Measurements from ENCODE around the gene KIAA1328.

Gene KIAA1328

DNA sequence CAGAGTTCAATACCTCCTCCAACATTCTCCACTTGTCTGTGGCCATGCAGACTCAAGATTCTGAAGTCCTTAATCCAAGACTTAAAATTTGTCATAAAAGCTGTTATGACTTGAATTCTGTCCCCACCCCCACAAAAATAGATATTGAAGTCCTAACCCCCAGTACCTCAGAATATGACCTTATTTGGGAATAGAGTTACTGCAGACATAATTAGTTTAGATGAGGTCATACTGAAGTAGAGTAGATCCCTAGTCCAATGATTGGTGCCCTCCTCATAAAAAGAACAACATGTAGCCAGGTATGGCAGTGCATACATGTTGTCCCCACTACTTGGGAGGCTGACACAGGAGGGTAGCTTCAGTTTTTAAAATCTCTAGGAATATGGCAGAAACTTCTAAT lies 9.3 kb upstream of the KIAA1328 start:
- DNase-seq (ENCODE audit: extremely low read depth, low read depth): no peak
- H3K4me3 ChIP-seq (replicated peaks; ENCODE audit: low read depth, low read length): no peak overlapping the region
- TF ChIP-seq, protein P1, sequence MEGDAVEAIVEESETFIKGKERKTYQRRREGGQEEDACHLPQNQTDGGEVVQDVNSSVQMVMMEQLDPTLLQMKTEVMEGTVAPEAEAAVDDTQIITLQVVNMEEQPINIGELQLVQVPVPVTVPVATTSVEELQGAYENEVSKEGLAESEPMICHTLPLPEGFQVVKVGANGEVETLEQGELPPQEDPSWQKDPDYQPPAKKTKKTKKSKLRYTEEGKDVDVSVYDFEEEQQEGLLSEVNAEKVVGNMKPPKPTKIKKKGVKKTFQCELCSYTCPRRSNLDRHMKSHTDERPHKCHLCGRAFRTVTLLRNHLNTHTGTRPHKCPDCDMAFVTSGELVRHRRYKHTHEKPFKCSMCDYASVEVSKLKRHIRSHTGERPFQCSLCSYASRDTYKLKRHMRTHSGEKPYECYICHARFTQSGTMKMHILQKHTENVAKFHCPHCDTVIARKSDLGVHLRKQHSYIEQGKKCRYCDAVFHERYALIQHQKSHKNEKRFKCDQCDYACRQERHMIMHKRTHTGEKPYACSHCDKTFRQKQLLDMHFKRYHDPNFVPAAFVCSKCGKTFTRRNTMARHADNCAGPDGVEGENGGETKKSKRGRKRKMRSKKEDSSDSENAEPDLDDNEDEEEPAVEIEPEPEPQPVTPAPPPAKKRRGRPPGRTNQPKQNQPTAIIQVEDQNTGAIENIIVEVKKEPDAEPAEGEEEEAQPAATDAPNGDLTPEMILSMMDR (IDR thresholded peaks at IDR 0.05; ENCODE audit: low read depth, low read length, missing control alignments): no peak

DNA sequence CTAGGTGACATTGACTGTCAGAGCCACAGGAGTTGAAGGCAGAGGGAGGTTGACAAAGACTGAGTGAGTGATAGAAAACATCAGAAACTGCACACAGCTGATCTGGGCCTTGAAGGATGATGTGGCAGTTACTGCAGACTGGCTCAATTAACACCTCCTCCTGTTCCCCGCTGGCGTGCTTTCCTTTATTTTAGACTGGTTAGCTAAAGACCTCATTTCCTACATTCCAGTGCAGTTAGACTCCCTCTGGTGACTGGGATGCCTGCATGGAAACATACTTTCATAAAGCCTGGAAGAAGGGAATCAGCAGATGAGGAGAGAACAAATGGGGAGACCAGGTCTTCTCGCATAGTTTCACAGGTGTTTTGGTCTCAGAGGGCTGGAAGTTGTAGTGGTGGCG lies 7.2 kb upstream of the KIAA1328 start:
- no peak for DNase-seq (ENCODE audit: extremely low read depth, low read depth)
- no peak overlapping the region for H3K4me3 ChIP-seq (replicated peaks; ENCODE audit: low read depth, low read length)
- TF ChIP-seq, protein P1 (IDR thresholded peaks at IDR 0.05; ENCODE audit: low read depth, low read length, missing control alignments): no peak

DNA sequence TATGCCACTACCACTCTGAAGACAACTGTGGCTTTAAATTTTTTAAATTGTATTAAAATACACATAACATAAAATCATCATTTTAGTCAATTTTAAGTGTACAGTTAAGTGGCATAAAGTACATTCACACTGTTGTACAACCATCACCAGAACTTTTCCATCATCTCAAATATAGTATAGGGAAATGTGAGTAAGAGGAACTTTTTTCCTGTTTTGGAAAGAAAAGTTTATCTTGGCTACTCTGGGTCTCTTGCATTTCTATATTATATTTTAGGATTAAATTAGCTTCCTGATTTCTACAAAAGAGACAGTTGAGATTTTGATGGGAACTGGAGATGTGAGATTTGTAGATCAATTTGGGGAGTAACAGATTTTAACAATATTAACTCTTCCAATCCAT lies 3.4 kb upstream of the KIAA1328 start:
- no peak for DNase-seq (ENCODE audit: extremely low read depth, low read depth)
- H3K4me3 ChIP-seq (replicated peaks; ENCODE audit: low read depth, low read length): no peak overlapping the region
- TF ChIP-seq, protein P1 (IDR thresholded peaks at IDR 0.05; ENCODE audit: low read depth, low read length, missing control alignments): no peak

DNA sequence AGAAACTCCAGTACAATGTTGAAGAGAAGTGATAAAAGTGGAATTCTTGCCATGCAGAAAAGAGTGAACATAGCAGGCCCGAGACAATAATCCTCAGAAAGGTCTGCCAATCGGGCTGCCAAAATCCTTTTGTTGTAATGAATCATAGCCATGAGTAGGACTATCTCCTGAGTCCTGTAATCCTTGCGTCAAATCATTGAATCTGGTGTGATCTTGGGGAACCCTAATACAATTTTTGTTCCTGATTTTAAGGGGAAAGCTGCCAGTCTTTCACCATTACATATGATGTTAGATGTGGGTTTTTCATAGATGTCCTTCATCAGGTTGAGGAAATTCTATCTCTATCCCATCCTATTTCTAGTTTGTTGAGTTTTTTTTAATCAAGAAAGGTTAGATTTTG lies 2.4 kb upstream of the KIAA1328 start:
- TF ChIP-seq, protein P1 (IDR thresholded peaks at IDR 0.05; ENCODE audit: low read depth, low read length, missing control alignments): no peak
- no peak for DNase-seq (ENCODE audit: extremely low read depth, low read depth)
- H3K4me3 ChIP-seq (replicated peaks; ENCODE audit: low read depth, low read length): no peak overlapping the region

DNA sequence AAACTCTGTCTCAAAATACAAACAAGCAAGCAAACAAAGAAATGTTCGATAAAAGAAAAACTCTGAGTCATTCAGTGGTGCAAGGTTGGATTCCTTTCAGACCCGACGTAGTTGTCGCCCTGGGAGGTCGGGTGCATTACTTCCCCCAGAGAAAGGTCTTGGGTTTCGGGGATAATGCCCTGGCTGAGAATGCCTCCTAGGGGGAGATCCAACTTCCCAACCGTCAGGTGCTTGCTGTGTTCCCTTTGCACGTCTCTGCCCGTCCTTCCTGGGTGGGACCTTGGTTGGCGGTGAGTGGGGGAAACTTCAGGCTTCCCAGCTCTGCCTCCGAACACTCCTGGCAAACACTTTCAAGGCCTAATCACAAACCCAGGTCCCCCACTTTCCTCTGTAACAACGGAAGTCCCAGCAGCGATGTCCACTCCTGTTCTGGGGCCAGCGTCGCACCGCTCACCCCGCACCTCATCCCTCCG lies 734 bp upstream of the KIAA1328 start:
- DNase-seq (ENCODE audit: extremely low read depth, low read depth): no peak
- peak overlapping the region; percentile 68 for H3K4me3 ChIP-seq (replicated peaks; ENCODE audit: low read depth, low read length)
- TF ChIP-seq, protein P1 (IDR thresholded peaks at IDR 0.05; ENCODE audit: low read depth, low read length, missing control alignments): no peak

DNA sequence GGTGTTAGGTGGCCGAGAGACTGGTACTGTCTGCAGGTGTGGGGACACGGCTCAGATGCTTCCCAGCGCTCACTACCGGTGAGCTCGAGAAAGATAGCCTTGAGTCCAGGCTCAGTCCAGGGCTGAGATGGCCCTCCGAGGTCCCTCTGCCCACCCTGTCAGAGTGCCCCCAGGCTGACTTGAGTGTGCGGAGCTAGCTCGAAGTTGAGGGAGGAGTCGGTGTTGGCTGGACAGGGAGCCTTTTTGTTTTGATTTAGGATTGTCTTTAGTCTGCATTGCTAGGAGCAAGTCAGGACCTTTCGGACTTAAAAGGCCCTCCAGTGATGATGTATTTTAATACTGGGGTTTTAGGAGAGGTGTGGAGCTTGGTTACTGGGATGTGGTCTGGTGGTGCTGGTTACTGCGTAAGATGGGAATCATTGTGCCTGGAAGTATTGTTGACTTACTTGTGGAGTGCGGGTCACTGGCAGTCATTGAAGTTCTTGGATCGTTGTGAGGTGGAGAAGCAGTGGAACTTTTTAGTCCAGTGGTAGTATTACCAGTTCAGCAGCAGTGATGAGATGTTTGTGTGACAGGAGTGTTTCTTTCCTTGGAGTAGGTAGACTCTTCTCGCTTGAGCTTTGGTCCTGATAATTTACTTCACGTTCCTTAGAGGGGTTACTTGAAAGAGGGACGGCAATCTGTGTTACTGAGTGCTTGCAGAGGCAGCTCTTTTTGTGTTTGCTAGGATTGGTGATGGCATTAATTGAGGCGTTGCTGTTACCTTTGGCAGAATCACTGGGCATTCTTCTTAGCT lies 633 bp downstream of the KIAA1328 start:
- no peak for DNase-seq (ENCODE audit: extremely low read depth, low read depth)
- peak overlapping the region; percentile 68 for H3K4me3 ChIP-seq (replicated peaks; ENCODE audit: low read depth, low read length)
- TF ChIP-seq, protein P1 (IDR thresholded peaks at IDR 0.05; ENCODE audit: low read depth, low read length, missing control alignments): no peak

DNA sequence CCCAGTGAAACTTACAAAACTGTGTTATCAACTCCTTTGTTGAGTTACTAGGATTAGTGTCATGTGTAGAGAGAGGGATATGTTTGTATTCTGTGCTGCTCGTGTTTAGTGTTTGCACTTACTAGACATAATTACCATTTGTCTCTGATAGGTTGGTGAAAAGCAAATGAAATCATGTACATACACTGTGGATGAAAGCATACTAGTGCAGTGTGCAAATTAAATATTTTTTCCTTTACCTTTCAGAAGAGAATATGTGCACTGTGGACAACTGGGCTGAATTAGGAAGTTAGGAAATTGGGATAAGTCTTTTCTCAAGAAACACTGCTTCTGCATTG lies 1.2 kb downstream of the KIAA1328 start:
- H3K4me3 ChIP-seq (replicated peaks; ENCODE audit: low read depth, low read length): peak overlapping the region; percentile 68
- no peak for DNase-seq (ENCODE audit: extremely low read depth, low read depth)
- TF ChIP-seq, protein P1 (IDR thresholded peaks at IDR 0.05; ENCODE audit: low read depth, low read length, missing control alignments): no peak

Data from HFF-Myc (cell line).